ENCODE data around the gene SLC47A2. TPM values are rescaled to one million over a fixed set of nuclear protein-coding genes. Genes with fewer than 3 reads are reported as not detected.
A peak's percentile ranks its signal among the peaks of the same experiment; 100 is the strongest.

SLC47A2 gene
- total RNA-seq, 1 donor from 2014 or later, result not detected

GRCh38 chr17:19664821-19665181, 51.6 kb downstream of the SLC47A2 start:
- DNase-seq (ENCODE audit: low spot score in 2 of 2), result no peak
- no peaks in the 10 kb centered on the region for H3K9me3 ChIP-seq
- H3K4me3 ChIP-seq, result no peak overlapping the region
- peaks cover 0 to 8% of the 10 kb centered on the region in 2 donors for H3K4me1 ChIP-seq
- peaks cover 38 to 73% of the 10 kb centered on the region in 2 donors for H3K36me3 ChIP-seq
- no peak for TF ChIP-seq CTCF (IDR thresholded peaks at IDR 0.05)
- no peaks in the 10 kb centered on the region for H3K27me3 ChIP-seq
- no peak overlapping the region for H3K27ac ChIP-seq
- intact Hi-C loops (cut with DNase I), result no loop called here

GRCh38 chr17:19664136-19664820, 52.1 kb downstream of the SLC47A2 start:
- intact Hi-C loops (cut with DNase I), result no loop called here
- H3K9me3 ChIP-seq, result no peaks in the 10 kb centered on the region
- no peaks in the 10 kb centered on the region for H3K27me3 ChIP-seq
- H3K36me3 ChIP-seq, result peaks cover 38 to 68% of the 10 kb centered on the region in 2 donors
- DNase-seq (ENCODE audit: low spot score in 2 of 2), result no peak
- H3K4me3 ChIP-seq, result no peak overlapping the region
- H3K4me1 ChIP-seq, result peaks cover under 1 to 8% of the 10 kb centered on the region in 2 donors
- no peak overlapping the region for H3K27ac ChIP-seq
- no peak for TF ChIP-seq CTCF (IDR thresholded peaks at IDR 0.05)

- no peak overlapping the region for H3K4me3 ChIP-seq
- H3K36me3 ChIP-seq, result peaks cover 38 to 58% of the 10 kb centered on the region in 2 donors
- H3K4me1 ChIP-seq, result peaks cover 3 to 18% of the 10 kb centered on the region in 2 donors
- intact Hi-C loops (cut with DNase I), result no loop called here
- TF ChIP-seq CTCF (IDR thresholded peaks at IDR 0.05), result no peak
- H3K27ac ChIP-seq, result no peak overlapping the region
- H3K27me3 ChIP-seq, result no peaks in the 10 kb centered on the region
- H3K9me3 ChIP-seq, result no peaks in the 10 kb centered on the region
- no peak for DNase-seq (ENCODE audit: low spot score in 2 of 2)
Observed at GRCh38 chr17:19663097-19663496, 53.3 kb downstream of the SLC47A2 start.

GRCh38 chr17:19661121-19661520, 55.3 kb downstream of the SLC47A2 start:
- intact Hi-C loops (cut with DNase I), result no loop called here
- peaks cover 3 to 26% of the 10 kb centered on the region in 2 donors for H3K4me1 ChIP-seq
- no peak overlapping the region for H3K4me3 ChIP-seq
- no peaks in the 10 kb centered on the region for H3K9me3 ChIP-seq
- no peak for DNase-seq (ENCODE audit: low spot score in 2 of 2)
- H3K36me3 ChIP-seq, result peaks cover 40 to 59% of the 10 kb centered on the region in 2 donors
- H3K27ac ChIP-seq, result no peak overlapping the region
- TF ChIP-seq CTCF (IDR thresholded peaks at IDR 0.05), result no peak
- H3K27me3 ChIP-seq, result no peaks in the 10 kb centered on the region

- peaks cover 40 to 58% of the 10 kb centered on the region in 2 donors for H3K36me3 ChIP-seq
- peaks cover 3 to 26% of the 10 kb centered on the region in 2 donors for H3K4me1 ChIP-seq
- DNase-seq (ENCODE audit: low spot score in 2 of 2), result no peak
- intact Hi-C loops (cut with DNase I), result no loop called here
- H3K27ac ChIP-seq, result peak overlapping the region; percentile 65 to 67
- no peaks in the 10 kb centered on the region for H3K27me3 ChIP-seq
- H3K4me3 ChIP-seq, result no peak overlapping the region
- H3K9me3 ChIP-seq, result no peaks in the 10 kb centered on the region
- TF ChIP-seq CTCF (IDR thresholded peaks at IDR 0.05), result no peak
Observed at GRCh38 chr17:19660219-19660870, 56.0 kb downstream of the SLC47A2 start.
